Testis (tissue), 2 donors: ENCODE measurements around the gene PRKRIP1.

Experiments used
- POLR2A ChIP-seq: fragments of 450-650 bp; IDR thresholded peaks from one replicate; pipeline ENCODE4 v1.6.1; 2017; ENCODE audit warnings: antibody characterized with exemption, mild to moderate bottlenecking, moderate library complexity
- TF ChIP-seq, protein P1 (sequence below), 3 experiments: fragments of 450-650 bp in 2 of 3; fragments of 200-600 bp in 1 of 3; sonication (generic) in 1 of 3; IDR thresholded peaks; one replicate each; pipeline ENCODE4 v1.5.1; 2016 to 2019; ENCODE audit warnings: antibody characterized with exemption in 3 of 3, mild to moderate bottlenecking in 2 of 3, moderate library complexity in 1 of 3

- TF ChIP-seq, protein P1, sequence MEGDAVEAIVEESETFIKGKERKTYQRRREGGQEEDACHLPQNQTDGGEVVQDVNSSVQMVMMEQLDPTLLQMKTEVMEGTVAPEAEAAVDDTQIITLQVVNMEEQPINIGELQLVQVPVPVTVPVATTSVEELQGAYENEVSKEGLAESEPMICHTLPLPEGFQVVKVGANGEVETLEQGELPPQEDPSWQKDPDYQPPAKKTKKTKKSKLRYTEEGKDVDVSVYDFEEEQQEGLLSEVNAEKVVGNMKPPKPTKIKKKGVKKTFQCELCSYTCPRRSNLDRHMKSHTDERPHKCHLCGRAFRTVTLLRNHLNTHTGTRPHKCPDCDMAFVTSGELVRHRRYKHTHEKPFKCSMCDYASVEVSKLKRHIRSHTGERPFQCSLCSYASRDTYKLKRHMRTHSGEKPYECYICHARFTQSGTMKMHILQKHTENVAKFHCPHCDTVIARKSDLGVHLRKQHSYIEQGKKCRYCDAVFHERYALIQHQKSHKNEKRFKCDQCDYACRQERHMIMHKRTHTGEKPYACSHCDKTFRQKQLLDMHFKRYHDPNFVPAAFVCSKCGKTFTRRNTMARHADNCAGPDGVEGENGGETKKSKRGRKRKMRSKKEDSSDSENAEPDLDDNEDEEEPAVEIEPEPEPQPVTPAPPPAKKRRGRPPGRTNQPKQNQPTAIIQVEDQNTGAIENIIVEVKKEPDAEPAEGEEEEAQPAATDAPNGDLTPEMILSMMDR (IDR thresholded peaks at IDR 0.05), result no peak
- no peak for TF ChIP-seq POLR2A
Observed at GRCh38 chr7:102393467-102393866, 2.7 kb upstream of the PRKRIP1 start.
